HUES64 (cell line): Measurements from ENCODE around the gene PLEKHH2.

Source experiments
- H3K27ac ChIP-seq: 2 replicates; pipeline ENCODE4 v1.7.0; 2013; ENCODE audit warnings: low read depth, low read length, inconsistent platforms
- H3K27me3 ChIP-seq: 2 replicates; pipeline ENCODE4 v1.6.1; 2013; ENCODE audit warnings: mild to moderate bottlenecking, low read length; ENCODE audit not compliant: insufficient read depth
- H3K36me3 ChIP-seq: 2 replicates; pipeline ENCODE4 v1.6.1; 2013; ENCODE audit warnings: mild to moderate bottlenecking, low read length; ENCODE audit not compliant: insufficient read depth
- H3K4me1 ChIP-seq: 2 replicates; pipeline ENCODE4 v1.6.1; 2013; ENCODE audit warnings: mild to moderate bottlenecking, low read length, moderate library complexity; ENCODE audit not compliant: insufficient read depth
- H3K4me3 ChIP-seq: 2 replicates; pipeline ENCODE4 v1.5.1; 2013; ENCODE audit warnings: mild to moderate bottlenecking, low read length, moderate library complexity
- H3K9ac ChIP-seq: 2 replicates; pipeline ENCODE4 v1.6.1; 2013; ENCODE audit warnings: mild to moderate bottlenecking, low read depth, low read length
- H3K9me3 ChIP-seq: 2 replicates; pipeline ENCODE4 v1.6.1; 2013; ENCODE audit warnings: low read depth, low read length; ENCODE audit not compliant: insufficient read depth
- WGBS: fragments of 150-250, 120-280 bp; methylation state at CpG from one replicate; pipeline ENCODE4 v1.1.7; 2013; ENCODE audit warnings: missing lambda C conversion rate; 5-methylcytosine and 5-hydroxymethylcytosine counted together

PLEKHH2 gene

GRCh38 chr2:43794956-43795355 is 157.9 kb downstream of the PLEKHH2 start:
- H3K36me3 ChIP-seq: no peaks in the 10 kb centered on the region
- no peak overlapping the region for H3K9ac ChIP-seq
- H3K4me1 ChIP-seq: no peaks in the 10 kb centered on the region
- no peaks in the 10 kb centered on the region for H3K27me3 ChIP-seq
- 93% methylated on average over 8 of the region's 9 CpGs for WGBS
- H3K9me3 ChIP-seq: no peaks in the 10 kb centered on the region
- H3K4me3 ChIP-seq: no peak overlapping the region
- no peak overlapping the region for H3K27ac ChIP-seq

- WGBS: no CpG with 5 or more reads among the region's 1 CpG
- no peak overlapping the region for H3K4me3 ChIP-seq
- H3K9me3 ChIP-seq: no peaks in the 10 kb centered on the region
- H3K27ac ChIP-seq: no peak overlapping the region
- H3K36me3 ChIP-seq: no peaks in the 10 kb centered on the region
- no peak overlapping the region for H3K9ac ChIP-seq
- no peaks in the 10 kb centered on the region for H3K27me3 ChIP-seq
- H3K4me1 ChIP-seq: no peaks in the 10 kb centered on the region
Observed at GRCh38 chr2:43796206-43796605, 159.1 kb downstream of the PLEKHH2 start.

GRCh38 chr2:43798300-43798699 is 161.2 kb downstream of the PLEKHH2 start:
- Histone ChIP-seq H3K9me3 (no peaks in the 10 kb centered on the region), H3K4me1 (no peaks in the 10 kb centered on the region), H3K36me3 (no peaks in the 10 kb centered on the region), H3K27me3 (no peaks in the 10 kb centered on the region), H3K27ac (no peak overlapping the region), H3K9ac (no peak overlapping the region), H3K4me3 (no peak overlapping the region)
- 68% methylated on average over 4 of the region's 4 CpGs for whole genome bisulfite sequencing

GRCh38 chr2:43800894-43801293 is 163.8 kb downstream of the PLEKHH2 start:
- Histone ChIP-seq H3K9ac (no peak overlapping the region), H3K36me3 (no peaks in the 10 kb centered on the region), H3K9me3 (no peaks in the 10 kb centered on the region), H3K27me3 (no peaks in the 10 kb centered on the region), H3K4me1 (no peaks in the 10 kb centered on the region), H3K4me3 (no peak overlapping the region), H3K27ac (no peak overlapping the region)

GRCh38 chr2:43802135-43802534 is 165.1 kb downstream of the PLEKHH2 start:
- Histone ChIP-seq H3K9ac (no peak overlapping the region), H3K4me1 (no peaks in the 10 kb centered on the region), H3K36me3 (no peaks in the 10 kb centered on the region), H3K27me3 (no peaks in the 10 kb centered on the region), H3K9me3 (no peaks in the 10 kb centered on the region), H3K4me3 (no peak overlapping the region), H3K27ac (no peak overlapping the region)
- WGBS: no CpG with 5 or more reads among the region's 2 CpGs

- H3K9me3 ChIP-seq: no peaks in the 10 kb centered on the region
- WGBS: 80% methylated on average over 1 of the region's 1 CpG
Observed at GRCh38 chr2:43803113-43803512, 166.1 kb downstream of the PLEKHH2 start.

GRCh38 chr2:43806719-43807031 is 169.6 kb downstream of the PLEKHH2 start:
- Histone ChIP-seq H3K27me3 (no peaks in the 10 kb centered on the region), H3K4me1 (no peaks in the 10 kb centered on the region), H3K27ac (no peak overlapping the region), H3K9ac (no peak overlapping the region), H3K4me3 (no peak overlapping the region), H3K9me3 (no peaks in the 10 kb centered on the region), H3K36me3 (no peaks in the 10 kb centered on the region)
- 92% methylated on average over 2 of the region's 2 CpGs for WGBS

More at GRCh38 chr2:43803113-43803512, 166.1 kb downstream of the PLEKHH2 start:
- no peaks in the 10 kb centered on the region for H3K4me1 ChIP-seq
- no peak overlapping the region for H3K27ac ChIP-seq
- no peaks in the 10 kb centered on the region for H3K36me3 ChIP-seq
- no peaks in the 10 kb centered on the region for H3K27me3 ChIP-seq
- H3K4me3 ChIP-seq: no peak overlapping the region
- no peak overlapping the region for H3K9ac ChIP-seq

- Histone ChIP-seq H3K4me3 (no peak overlapping the region), H3K4me1 (no peaks in the 10 kb centered on the region), H3K27me3 (no peaks in the 10 kb centered on the region), H3K9ac (no peak overlapping the region), H3K36me3 (no peaks in the 10 kb centered on the region), H3K9me3 (no peaks in the 10 kb centered on the region), H3K27ac (no peak overlapping the region)
- WGBS: 88% methylated on average over 2 of the region's 2 CpGs
Observed at GRCh38 chr2:43810452-43810851, 173.4 kb downstream of the PLEKHH2 start.

GRCh38 chr2:43810888-43811287 is 173.8 kb downstream of the PLEKHH2 start:
- 100% methylated on average over 1 of the region's 1 CpG for WGBS
- Histone ChIP-seq H3K36me3 (no peaks in the 10 kb centered on the region), H3K4me1 (no peaks in the 10 kb centered on the region), H3K9me3 (no peaks in the 10 kb centered on the region), H3K9ac (no peak overlapping the region), H3K27ac (no peak overlapping the region), H3K4me3 (no peak overlapping the region), H3K27me3 (no peaks in the 10 kb centered on the region)

- Histone ChIP-seq H3K9ac (no peak overlapping the region), H3K27me3 (no peaks in the 10 kb centered on the region), H3K4me1 (no peaks in the 10 kb centered on the region), H3K9me3 (no peaks in the 10 kb centered on the region), H3K27ac (no peak overlapping the region), H3K36me3 (no peaks in the 10 kb centered on the region), H3K4me3 (no peak overlapping the region)
- WGBS: 93% methylated on average over 1 of the region's 2 CpGs
Observed at GRCh38 chr2:43812006-43812405, 174.9 kb downstream of the PLEKHH2 start.

- H3K4me1 ChIP-seq: no peaks in the 10 kb centered on the region
- H3K9ac ChIP-seq: no peak overlapping the region
Observed at GRCh38 chr2:43812947-43813346, 175.9 kb downstream of the PLEKHH2 start.

GRCh38 chr2:43814711-43815110 is 177.7 kb downstream of the PLEKHH2 start:
- Histone ChIP-seq H3K4me1 (no peaks in the 10 kb centered on the region), H3K36me3 (no peaks in the 10 kb centered on the region), H3K27ac (no peak overlapping the region), H3K9ac (no peak overlapping the region), H3K27me3 (no peaks in the 10 kb centered on the region), H3K9me3 (no peaks in the 10 kb centered on the region), H3K4me3 (no peak overlapping the region)
- WGBS: 100% methylated on average over 1 of the region's 3 CpGs

More at GRCh38 chr2:43812947-43813346, 175.9 kb downstream of the PLEKHH2 start:
- 84% methylated on average over 2 of the region's 2 CpGs for WGBS
- Histone ChIP-seq H3K27me3 (no peaks in the 10 kb centered on the region), H3K9me3 (no peaks in the 10 kb centered on the region), H3K36me3 (no peaks in the 10 kb centered on the region), H3K4me3 (no peak overlapping the region), H3K27ac (no peak overlapping the region)
